K562 (cell line): Measurements from ENCODE around the gene TMEM184B. TPM values are rescaled to one million over a fixed set of nuclear protein-coding genes. Genes with fewer than 3 reads are reported as not detected.

ENCODE experiments used
- CBX1 ChIP-seq: sonication (generic); IDR thresholded peaks from 2 replicates; pipeline ENCODE4 v1.6.1; 2016; ENCODE audit warnings: antibody characterized with exemption, low read depth, mild to moderate bottlenecking
- FOXK1 ChIP-seq: sonication (generic); formaldehyde crosslinking; IDR thresholded peaks from 2 replicates; pipeline ENCODE4 v1.8.0; 2022; ENCODE audit warnings: missing genetic modification reagents, mild to moderate bottlenecking, borderline replicate concordance
- FOXM1 ChIP-seq, 2 experiments: fragments of 450-650 bp in 1 of 2; sonication (generic) in 1 of 2; formaldehyde crosslinking in 1 of 2; IDR thresholded peaks; 2 replicates each; pipeline versions ENCODE4 v1.6.1 to v1.9.0; 2017 to 2022; ENCODE audit warnings: low read depth in 2 of 2, mild to moderate bottlenecking in 2 of 2, missing genetic modification reagents in 1 of 2, moderate library complexity in 1 of 2
- GATA2 ChIP-seq: sonication (generic); formaldehyde crosslinking; IDR thresholded peaks from 2 replicates; pipeline ENCODE4 v1.4.0; 2020; ENCODE audit warnings: mild to moderate bottlenecking, missing genetic modification reagents
- MEIS2 ChIP-seq: fragments of 450-650 bp; IDR thresholded peaks from 2 replicates; pipeline ENCODE4 v1.6.1; 2014; ENCODE audit warnings: mild to moderate bottlenecking; ENCODE audit not compliant: partially characterized antibody
- MTA2 ChIP-seq: fragments of 450-650 bp; IDR thresholded peaks from 2 replicates; pipeline ENCODE4 v1.6.1; 2016; ENCODE audit warnings: low read depth
- NCOA1 ChIP-seq: fragments of 450-650 bp; IDR thresholded peaks from 2 replicates; pipeline ENCODE4 v1.6.1; 2016; ENCODE audit warnings: low read depth
- POLR2AphosphoS5 ChIP-seq: IDR thresholded peaks from 2 replicates; pipeline ENCODE4 v1.6.1; 2011; ENCODE audit warnings: mild to moderate bottlenecking, low read depth, low read length, moderate library complexity; ENCODE audit not compliant: control insufficient read depth, insufficient read depth
- RBM25 ChIP-seq: fragments of 200-400 bp; formaldehyde crosslinking; IDR thresholded peaks from 2 replicates; pipeline ENCODE4 v1.6.1; 2018; ENCODE audit warnings: low read length, low read depth, moderate library complexity; ENCODE audit not compliant: severe bottlenecking
- RNF2 ChIP-seq: sonication (generic); IDR thresholded peaks from 2 replicates; pipeline ENCODE4 v1.6.1; 2016
- SMC3 ChIP-seq: conservative IDR thresholded peaks from 2 replicates; pipeline ENCODE4 v1.6.1; 2011; ENCODE audit warnings: low read depth, low read length, improper control_type of control experiment; ENCODE audit not compliant: insufficient read depth
- SP1 ChIP-seq: sonication (generic); formaldehyde crosslinking; IDR thresholded peaks from 2 replicates; pipeline ENCODE4 v1.8.1; 2022; ENCODE audit warnings: mild to moderate bottlenecking, missing genetic modification reagents
- STAG1 ChIP-seq: sonication (generic); formaldehyde crosslinking; IDR thresholded peaks from 2 replicates; pipeline ENCODE4 v1.5.0; 2020; ENCODE audit warnings: missing genetic modification reagents, borderline replicate concordance
- TAF7 ChIP-seq: fragments of 450-650 bp; IDR thresholded peaks from 2 replicates; pipeline ENCODE4 v1.6.1; 2016; ENCODE audit warnings: missing genetic modification characterization, missing compliant biosample characterization
- TCF7L2 ChIP-seq: fragments of 150-350 bp; IDR thresholded peaks from 2 replicates; pipeline ENCODE4 v1.6.1; 2016; ENCODE audit warnings: low read depth, mild to moderate bottlenecking, low read length, moderate library complexity
- WHSC1 ChIP-seq: IDR thresholded peaks from one replicate; pipeline ENCODE4 v1.6.1; 2012; ENCODE audit warnings: low read length, control low read depth, inconsistent platforms
- ZC3H11A ChIP-seq: IDR thresholded peaks from 2 replicates; pipeline ENCODE4 v1.6.1; 2012; ENCODE audit warnings: low read depth, low read length, improper control_type of control experiment
- ZNF175 ChIP-seq: fragments of 200-800 bp; sonication (Bioruptor generic); IDR thresholded peaks from 2 replicates; pipeline ENCODE4 v1.6.1; 2016; ENCODE audit warnings: low read depth, mild to moderate bottlenecking, missing genetic modification characterization, missing compliant biosample characterization
- ZNF589 ChIP-seq: fragments of 200-800 bp; sonication (Bioruptor generic); IDR thresholded peaks from 2 replicates; pipeline ENCODE4 v1.6.1; 2016; ENCODE audit warnings: low read depth, missing genetic modification characterization, missing compliant biosample characterization
- polyA plus RNA-seq, 8 experiments: library from polyadenylated mRNA; depleted of rRNA in 4 of 8; stranded (reverse) in 5 of 8; unstranded in 3 of 8; fragments of >200 nt; fragmentation: Nextera tagmentation in 2 of 8; fragmentation: Illumina TruSeq in 1 of 8; extraction: Ambion mirVana in 2 of 8; extraction: Trizol in 1 of 8; gene quantifications; 2 replicates each; pipeline versions ENCODE4 v1.2.1 to v1.2.3, GENCODE V29; 2011 to 2014; ENCODE audit warnings: inconsistent platforms in 1 of 8, missing spikeins in 1 of 8
- total RNA-seq, 7 experiments: library from RNA; depleted of rRNA in 6 of 7; stranded (reverse); fragments of >200 nt in 6 of 7; fragmentation: Illumina TruSeq in 2 of 7; extraction: Trizol in 2 of 7; gene quantifications; 2 replicates each; pipeline versions ENCODE4 v1.2.1 to v1.2.3, GENCODE V29; 2011 to 2021; ENCODE audit warnings: low replicate concordance in 1 of 7
- TF ChIP-seq, protein P1 (sequence below), 2 experiments: IDR thresholded peaks in 1 of 2; conservative IDR thresholded peaks in 1 of 2; 2 replicates each; pipeline ENCODE4 v1.6.1; 2016; ENCODE audit warnings: low read depth in 2 of 2, mild to moderate bottlenecking in 1 of 2, missing compliant biosample characterization in 1 of 2, missing genetic modification characterization in 1 of 2, moderate library complexity in 1 of 2
- TF ChIP-seq, protein P2 (sequence below): fragments of 250-450 bp; sonication (Bioruptor Pico); IDR thresholded peaks from 2 replicates; pipeline ENCODE4 v1.5.0; 2021
- TF ChIP-seq, protein P3 (sequence below), 2 experiments: fragments of 200-800 bp in 1 of 2; sonication (Bioruptor generic) in 1 of 2; sonication (generic) in 1 of 2; formaldehyde crosslinking in 1 of 2; IDR thresholded peaks in 1 of 2; conservative IDR thresholded peaks in 1 of 2; 2 replicates each; pipeline versions ENCODE4 v1.5.0 to v1.6.1; 2016 to 2020; ENCODE audit warnings: missing compliant biosample characterization in 1 of 2, missing genetic modification characterization in 1 of 2, missing genetic modification reagents in 1 of 2

The TMEM184B gene
- total and polyA plus RNA-seq, 9 of the 15 experiments (the other 6 are each of a cell fraction or from before 2014, with no cell fraction given) = 0.31 to 25.1 (median 6.2) TPM

DNA sequence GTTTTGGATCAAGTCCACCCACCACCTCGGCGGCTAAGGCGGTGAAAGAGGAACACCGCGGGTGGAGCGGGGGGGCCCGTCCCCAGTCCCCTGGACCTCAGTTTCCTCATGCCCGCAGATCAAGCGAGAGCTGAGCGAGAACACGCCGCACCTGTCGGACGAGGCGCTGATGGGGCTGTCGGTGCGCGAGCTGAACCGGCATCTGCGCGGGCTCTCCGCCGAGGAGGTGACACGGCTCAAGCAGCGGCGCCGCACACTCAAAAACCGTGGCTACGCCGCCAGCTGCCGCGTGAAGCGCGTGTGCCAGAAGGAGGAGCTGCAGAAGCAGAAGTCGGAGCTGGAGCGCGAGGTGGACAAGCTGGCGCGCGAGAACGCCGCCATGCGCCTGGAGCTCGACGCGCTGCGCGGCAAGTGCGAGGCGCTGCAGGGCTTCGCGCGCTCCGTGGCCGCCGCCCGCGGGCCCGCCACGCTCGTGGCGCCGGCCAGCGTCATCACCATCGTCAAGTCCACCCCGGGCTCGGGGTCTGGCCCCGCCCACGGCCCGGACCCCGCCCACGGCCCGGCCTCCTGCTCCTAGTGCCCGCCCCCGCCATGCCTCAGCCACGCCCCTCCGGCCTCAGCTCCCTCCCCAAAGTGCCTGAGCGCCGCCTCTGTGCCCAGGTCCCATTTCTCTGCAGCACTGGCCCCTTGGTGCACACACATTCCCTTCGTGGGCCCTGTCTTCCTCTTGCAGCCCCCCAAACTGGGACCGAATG is 58.3 kb downstream of the TMEM184B start (continued):
- TF ChIP-seq RBM25 (no peak), ZNF589 (CRISPR knock-in tag) (no peak), FOXK1 (CRISPR knock-in tag) (no peak), TCF7L2 (no peak), CBX1 (no peak), POLR2AphosphoS5 (no peak), GATA2 (CRISPR knock-in tag) (no peak), NCOA1 (no peak), ZNF175 (peak; percentile 59; the same call in 1 of the 2 replicates), ZC3H11A (no peak), MEIS2 (no peak), SMC3 (0 out of 2 replicates have a peak, but pooled peaks have one; percentile 14), SP1 (0 out of 2 replicates have a peak, but pooled peaks have one; percentile 19), STAG1 (no peak), RNF2 (no peak), TAF7 (tag) (no peak), FOXM1 (IDR thresholded peaks at IDR 0.05; ENCODE audit: low read depth) (no peak), FOXM1 (CRISPR knock-in tag; IDR thresholded peaks at IDR 0.05; ENCODE audit: low read depth) (peak; percentile 52; the same call in 1 of the 2 replicates), MTA2 (no peak), WHSC1 (no peak)
- TF ChIP-seq, protein P1, sequence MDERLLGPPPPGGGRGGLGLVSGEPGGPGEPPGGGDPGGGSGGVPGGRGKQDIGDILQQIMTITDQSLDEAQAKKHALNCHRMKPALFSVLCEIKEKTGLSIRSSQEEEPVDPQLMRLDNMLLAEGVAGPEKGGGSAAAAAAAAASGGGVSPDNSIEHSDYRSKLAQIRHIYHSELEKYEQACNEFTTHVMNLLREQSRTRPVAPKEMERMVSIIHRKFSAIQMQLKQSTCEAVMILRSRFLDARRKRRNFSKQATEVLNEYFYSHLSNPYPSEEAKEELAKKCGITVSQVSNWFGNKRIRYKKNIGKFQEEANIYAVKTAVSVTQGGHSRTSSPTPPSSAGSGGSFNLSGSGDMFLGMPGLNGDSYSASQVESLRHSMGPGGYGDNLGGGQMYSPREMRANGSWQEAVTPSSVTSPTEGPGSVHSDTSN (CRISPR knock-in tag; IDR thresholded peaks at IDR 0.05; ENCODE audit: low read depth) = no peak
- TF ChIP-seq, protein P1 (tag; conservative IDR thresholded peaks at IDR 0.05; ENCODE audit: low read depth) = no peak
- TF ChIP-seq, protein P2, sequence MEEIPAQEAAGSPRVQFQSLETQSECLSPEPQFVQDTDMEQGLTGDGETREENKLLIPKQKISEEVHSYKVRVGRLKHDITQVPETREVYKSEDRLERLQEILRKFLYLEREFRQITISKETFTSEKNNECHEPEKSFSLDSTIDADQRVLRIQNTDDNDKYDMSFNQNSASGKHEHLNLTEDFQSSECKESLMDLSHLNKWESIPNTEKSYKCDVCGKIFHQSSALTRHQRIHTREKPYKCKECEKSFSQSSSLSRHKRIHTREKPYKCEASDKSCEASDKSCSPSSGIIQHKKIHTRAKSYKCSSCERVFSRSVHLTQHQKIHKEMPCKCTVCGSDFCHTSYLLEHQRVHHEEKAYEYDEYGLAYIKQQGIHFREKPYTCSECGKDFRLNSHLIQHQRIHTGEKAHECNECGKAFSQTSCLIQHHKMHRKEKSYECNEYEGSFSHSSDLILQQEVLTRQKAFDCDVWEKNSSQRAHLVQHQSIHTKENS (CRISPR knock-in tag) = no peak
- TF ChIP-seq, protein P3, sequence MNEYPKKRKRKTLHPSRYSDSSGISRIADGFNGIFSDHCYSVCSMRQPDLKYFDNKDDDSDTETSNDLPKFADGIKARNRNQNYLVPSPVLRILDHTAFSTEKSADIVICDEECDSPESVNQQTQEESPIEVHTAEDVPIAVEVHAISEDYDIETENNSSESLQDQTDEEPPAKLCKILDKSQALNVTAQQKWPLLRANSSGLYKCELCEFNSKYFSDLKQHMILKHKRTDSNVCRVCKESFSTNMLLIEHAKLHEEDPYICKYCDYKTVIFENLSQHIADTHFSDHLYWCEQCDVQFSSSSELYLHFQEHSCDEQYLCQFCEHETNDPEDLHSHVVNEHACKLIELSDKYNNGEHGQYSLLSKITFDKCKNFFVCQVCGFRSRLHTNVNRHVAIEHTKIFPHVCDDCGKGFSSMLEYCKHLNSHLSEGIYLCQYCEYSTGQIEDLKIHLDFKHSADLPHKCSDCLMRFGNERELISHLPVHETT (CRISPR knock-in tag; conservative IDR thresholded peaks at IDR 0.05 in 1 of 2, IDR thresholded peaks at IDR 0.05 in 1 of 2) = peak in 1 of 2 experiments; percentile 40; a peak in 1 of 4 replicates
